ENCODE results near the gene SMARCAD1. TPM values are rescaled to one million over a fixed set of nuclear protein-coding genes. Genes with fewer than 3 reads are reported as not detected.

The SMARCAD1 gene
- polyA plus RNA-seq, 1 donor (not counting 4 experiments of a cell fraction or from before 2014, with no cell fraction given), result 27.8 TPM

DNA sequence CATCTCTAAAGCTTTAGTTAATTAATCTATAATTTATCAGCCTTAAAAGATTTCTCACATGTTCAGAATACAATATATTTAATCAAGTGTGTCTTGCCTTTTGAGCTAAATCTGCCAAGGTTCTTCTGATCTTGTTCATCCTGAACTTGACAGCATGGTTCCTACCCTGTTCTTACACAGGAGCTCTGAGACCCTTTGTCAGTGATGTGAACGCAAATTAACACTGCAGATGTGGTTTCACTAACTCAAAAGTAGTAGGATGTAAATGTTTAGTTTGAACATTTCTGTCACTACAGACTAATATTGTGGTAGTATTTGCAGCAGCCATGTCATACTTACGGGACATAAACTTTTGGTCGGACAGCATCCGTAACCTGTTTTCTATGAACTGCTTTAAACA, 59.4 kb downstream of the SMARCAD1 start:
- DNase-seq (ENCODE audit: low read depth, low spot score), result no peak
- Histone ChIP-seq H3K4me3 (ENCODE audit: control insufficient read depth in 2 of 3, extremely low read depth in 1 of 3, insufficient read depth in 2 of 3, low read depth in 1 of 3, low read length in 3 of 3) (no peak overlapping the region), H3K9me1 (ENCODE audit: control insufficient read depth, extremely low read depth, insufficient read depth, low read length) (no peaks in the 10 kb centered on the region), H3K9me3 (ENCODE audit: control insufficient read depth, low read depth, low read length) (no peaks in the 10 kb centered on the region), H4K20me1 (ENCODE audit: control insufficient read depth, extremely low read depth, insufficient read depth, low read length) (no peaks in the 10 kb centered on the region), H3K79me2 (ENCODE audit: control insufficient read depth, insufficient read depth, low read length) (no peaks in the 10 kb centered on the region), H3K4me2 (ENCODE audit: control insufficient read depth, extremely low read depth, insufficient read depth, low read depth, low read length) (no peak overlapping the region), H3K4me1 (ENCODE audit: control insufficient read depth, extremely low read depth, insufficient read depth, low read length) (peaks cover 11% of the 10 kb centered on the region), H3K27ac (ENCODE audit: control insufficient read depth, insufficient read depth, low read length) (no peak overlapping the region), H2AFZ (ENCODE audit: control insufficient read depth, low read length) (no peak overlapping the region), H3K9ac (ENCODE audit: control insufficient read depth, extremely low read depth, insufficient read depth, low read length) (no peak overlapping the region), H3K27me3 (ENCODE audit: control insufficient read depth, extremely low read depth, insufficient read depth, low read length) (no peaks in the 10 kb centered on the region), H3K36me3 (ENCODE audit: control insufficient read depth in 2 of 2, extremely low read depth in 1 of 2, insufficient read depth in 2 of 2, low read length in 2 of 2) (peaks cover 2 to 8% of the 10 kb centered on the region in 2 experiments)
- no peak for TF ChIP-seq EZH2 (IDR thresholded peaks at IDR 0.05; ENCODE audit: low read length)
- TF ChIP-seq, protein P1, sequence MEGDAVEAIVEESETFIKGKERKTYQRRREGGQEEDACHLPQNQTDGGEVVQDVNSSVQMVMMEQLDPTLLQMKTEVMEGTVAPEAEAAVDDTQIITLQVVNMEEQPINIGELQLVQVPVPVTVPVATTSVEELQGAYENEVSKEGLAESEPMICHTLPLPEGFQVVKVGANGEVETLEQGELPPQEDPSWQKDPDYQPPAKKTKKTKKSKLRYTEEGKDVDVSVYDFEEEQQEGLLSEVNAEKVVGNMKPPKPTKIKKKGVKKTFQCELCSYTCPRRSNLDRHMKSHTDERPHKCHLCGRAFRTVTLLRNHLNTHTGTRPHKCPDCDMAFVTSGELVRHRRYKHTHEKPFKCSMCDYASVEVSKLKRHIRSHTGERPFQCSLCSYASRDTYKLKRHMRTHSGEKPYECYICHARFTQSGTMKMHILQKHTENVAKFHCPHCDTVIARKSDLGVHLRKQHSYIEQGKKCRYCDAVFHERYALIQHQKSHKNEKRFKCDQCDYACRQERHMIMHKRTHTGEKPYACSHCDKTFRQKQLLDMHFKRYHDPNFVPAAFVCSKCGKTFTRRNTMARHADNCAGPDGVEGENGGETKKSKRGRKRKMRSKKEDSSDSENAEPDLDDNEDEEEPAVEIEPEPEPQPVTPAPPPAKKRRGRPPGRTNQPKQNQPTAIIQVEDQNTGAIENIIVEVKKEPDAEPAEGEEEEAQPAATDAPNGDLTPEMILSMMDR (optimal IDR thresholded peaks at IDR 0.05 in 1 of 3, IDR thresholded peaks at IDR 0.05 in 1 of 3, conservative IDR thresholded peaks at IDR 0.05 in 1 of 3; ENCODE audit: extremely low read depth in 1 of 3, insufficient read depth in 2 of 3, low read length in 3 of 3), result no peak
- dilution Hi-C loops (cut with MboI; ENCODE audit: extremely low pct_ligation_motif_present, low sequenced_read_pairs), result no loop called here
- peak; percentile 41 for FAIRE-seq

DNA sequence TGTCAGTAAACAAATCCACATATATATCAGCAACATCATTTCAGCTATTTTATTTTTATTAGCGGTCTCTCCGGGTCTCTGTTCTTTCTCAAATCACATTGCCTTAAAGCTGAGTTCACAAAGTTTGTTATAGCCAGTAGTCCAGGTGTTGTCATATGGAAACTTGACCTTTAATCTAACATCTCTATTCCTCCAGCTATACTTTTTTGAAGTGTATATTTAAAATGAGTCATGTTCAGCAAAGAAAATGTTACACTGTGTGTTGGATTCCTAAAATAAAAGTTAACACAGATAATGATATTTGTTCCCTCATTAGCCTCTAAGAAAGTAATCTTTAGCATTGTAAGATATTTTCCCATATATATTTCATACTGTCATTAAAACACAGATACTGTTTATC, 63.6 kb downstream of the SMARCAD1 start:
- peaks cover 2% of the 10 kb centered on the region in 2 experiments for H3K36me3 ChIP-seq (ENCODE audit: control insufficient read depth in 2 of 2, extremely low read depth in 1 of 2, insufficient read depth in 2 of 2, low read length in 2 of 2)

More for the DNA sequence above, 63.6 kb downstream of the SMARCAD1 start:
- DNase-seq (ENCODE audit: low read depth, low spot score) (no peak), FAIRE-seq (no peak)
- no peaks in the 10 kb centered on the region for H4K20me1 ChIP-seq (ENCODE audit: control insufficient read depth, extremely low read depth, insufficient read depth, low read length)
- no peaks in the 10 kb centered on the region for H3K79me2 ChIP-seq (ENCODE audit: control insufficient read depth, insufficient read depth, low read length)
- no peak overlapping the region for H3K4me3 ChIP-seq (ENCODE audit: control insufficient read depth in 2 of 3, extremely low read depth in 1 of 3, insufficient read depth in 2 of 3, low read depth in 1 of 3, low read length in 3 of 3)
- H3K9ac ChIP-seq (ENCODE audit: control insufficient read depth, extremely low read depth, insufficient read depth, low read length), result no peak overlapping the region
- no peak overlapping the region for H3K27ac ChIP-seq (ENCODE audit: control insufficient read depth, insufficient read depth, low read length)
- TF ChIP-seq, protein P1 (optimal IDR thresholded peaks at IDR 0.05 in 1 of 3, IDR thresholded peaks at IDR 0.05 in 1 of 3, conservative IDR thresholded peaks at IDR 0.05 in 1 of 3; ENCODE audit: extremely low read depth in 1 of 3, insufficient read depth in 2 of 3, low read length in 3 of 3), result no peak
- no peak for TF ChIP-seq EZH2 (IDR thresholded peaks at IDR 0.05; ENCODE audit: low read length)
- H3K4me2 ChIP-seq (ENCODE audit: control insufficient read depth, extremely low read depth, insufficient read depth, low read depth, low read length), result no peak overlapping the region
- H3K9me1 ChIP-seq (ENCODE audit: control insufficient read depth, extremely low read depth, insufficient read depth, low read length), result no peaks in the 10 kb centered on the region
- no peaks in the 10 kb centered on the region for H3K4me1 ChIP-seq (ENCODE audit: control insufficient read depth, extremely low read depth, insufficient read depth, low read length)
- dilution Hi-C loops (cut with MboI; ENCODE audit: extremely low pct_ligation_motif_present, low sequenced_read_pairs), result no loop called here
- no peaks in the 10 kb centered on the region for H3K9me3 ChIP-seq (ENCODE audit: control insufficient read depth, low read depth, low read length)
- H3K27me3 ChIP-seq (ENCODE audit: control insufficient read depth, extremely low read depth, insufficient read depth, low read length), result no peaks in the 10 kb centered on the region
- no peak overlapping the region for H2AFZ ChIP-seq (ENCODE audit: control insufficient read depth, low read length)

Measured in keratinocyte (primary cell).